Loucy (cell line): Measurements from ENCODE around the gene SMIM5.

Experiments used
- CTCF ChIP-seq: fragments of 200-600 bp; sonication (generic); conservative IDR thresholded peaks from 2 replicates; pipeline ENCODE4 v1.5.1; 2014; ENCODE audit warnings: mild to moderate bottlenecking, antibody characterized with exemption, low read length
- EZH2phosphoT487 ChIP-seq: fragments of 200-600 bp; IDR thresholded peaks from 2 replicates; pipeline ENCODE4 v1.6.1; 2018; ENCODE audit warnings: antibody characterized with exemption, mild to moderate bottlenecking, moderate library complexity, borderline replicate concordance

GRCh38 chr17:75689441-75689873, 56.2 kb downstream of the SMIM5 start:
- TF ChIP-seq CTCF (no peak), EZH2phosphoT487 (no peak)
